Stimulated activated CD8-positive, alpha-beta memory T cell treated with anti-CD3 and anti-CD28 coated beads, Interleukin-4, amount 100 ng/mL, for 4 hours (primary cell): ENCODE measurements around the gene FAM120A.

Experiments used
- DNase-seq, 2 donors: peaks; one replicate each; pipeline ENCODE4 v3.0.0-alpha.2; 2020; ENCODE audit warnings: low read depth in 2 of 2, low spot score in 1 of 2

Gene FAM120A

DNA sequence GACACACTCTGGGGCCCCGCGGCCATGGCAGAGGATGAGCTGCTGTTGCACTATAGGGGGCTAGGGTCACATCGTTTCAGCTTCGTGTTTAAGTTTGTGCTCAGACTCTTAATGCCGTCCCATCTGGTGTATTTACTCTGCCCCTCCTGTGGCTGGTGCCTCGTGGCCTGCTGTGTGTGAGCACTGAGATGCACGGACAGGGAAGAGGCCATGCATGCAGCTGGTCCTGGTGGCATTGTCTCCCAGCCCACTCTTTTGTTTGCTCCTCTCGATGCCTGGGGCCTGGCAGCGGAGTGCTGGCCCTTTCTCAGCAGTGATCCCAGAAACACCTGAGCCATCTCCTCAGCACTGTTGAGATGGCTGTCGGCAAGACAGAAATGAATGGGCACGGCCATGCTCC, 94.9 kb downstream of the FAM120A start:
- no peak for DNase-seq

GRCh38 chr9:93549611-93550010, 98.1 kb downstream of the FAM120A start:
- DNase-seq: no peak

DNA sequence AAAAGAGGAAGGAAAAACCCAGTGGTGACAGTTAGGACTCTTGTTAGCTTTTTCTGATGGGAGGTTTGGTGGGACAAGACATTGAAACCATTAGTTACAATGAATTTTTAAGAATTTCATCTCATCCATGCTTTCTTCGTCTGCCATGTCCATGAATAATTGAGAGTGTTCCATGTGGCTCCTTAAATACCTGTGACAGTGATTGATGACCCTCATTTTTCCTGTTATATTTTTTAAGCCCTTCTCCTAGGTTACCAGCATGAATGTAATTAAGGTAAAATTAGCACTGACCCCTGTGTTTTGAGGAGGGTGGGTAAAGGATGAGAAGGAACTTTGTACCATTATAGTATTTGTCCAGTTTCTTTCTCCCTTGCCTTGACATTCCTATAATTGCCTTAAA, 101.4 kb downstream of the FAM120A start:
- DNase-seq: no peak

GRCh38 chr9:93555370-93555769, 103.9 kb downstream of the FAM120A start:
- DNase-seq: no peak

DNA sequence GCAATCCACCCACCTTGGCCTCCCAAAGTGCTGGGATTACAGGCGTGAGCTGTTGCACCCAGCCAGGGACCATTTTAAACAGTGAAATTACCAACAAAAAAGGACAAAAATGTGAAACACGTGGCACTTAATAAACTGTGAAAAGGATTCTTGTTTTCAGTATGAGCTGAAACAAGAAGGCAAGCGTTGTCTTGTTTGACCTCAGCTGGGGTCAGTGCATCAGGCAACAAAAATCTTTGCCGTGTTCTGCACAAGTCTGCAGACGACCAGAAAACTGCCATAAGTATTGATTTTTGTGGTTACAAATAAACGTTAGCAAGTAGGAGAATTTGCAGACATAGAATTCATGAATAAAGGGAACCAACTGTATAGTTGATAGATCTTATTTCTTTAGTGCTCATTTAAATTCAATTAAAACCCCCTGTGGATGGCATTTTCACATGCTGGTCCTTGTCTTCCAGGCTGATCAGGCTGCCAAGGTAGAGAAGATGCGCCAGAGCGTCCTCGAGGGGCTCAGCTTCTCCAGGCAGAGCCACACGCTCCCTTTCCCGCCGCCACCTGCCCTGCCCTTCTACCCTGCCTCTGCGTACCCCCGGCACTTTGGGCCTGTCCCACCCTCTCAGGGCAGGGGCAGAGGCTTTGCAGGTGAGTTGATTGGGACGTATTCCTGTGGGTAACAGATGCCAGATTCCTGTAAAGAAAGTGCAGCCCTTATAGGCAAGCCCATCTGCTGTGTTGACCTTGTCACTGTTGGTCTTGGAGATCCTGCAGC, 106.1 kb downstream of the FAM120A start:
- no peak for DNase-seq

DNA sequence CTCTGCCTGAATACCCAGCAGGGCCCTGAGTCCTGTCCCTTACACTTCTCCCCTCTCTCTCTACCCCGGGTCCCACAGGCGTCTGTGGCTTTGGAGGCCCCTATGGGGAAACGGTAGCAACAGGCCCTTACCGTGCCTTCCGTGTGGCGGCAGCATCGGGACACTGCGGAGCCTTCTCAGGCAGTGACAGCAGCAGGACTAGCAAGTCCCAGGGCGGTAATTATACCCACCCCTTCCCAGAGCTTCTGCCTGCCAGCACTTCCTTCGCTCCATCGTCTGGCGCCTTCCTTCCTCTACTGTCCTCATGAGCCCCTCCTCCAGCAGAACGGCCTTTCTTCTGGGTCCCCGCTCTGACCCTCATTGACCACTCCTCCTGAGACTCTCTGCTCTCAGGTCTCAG, 107.0 kb downstream of the FAM120A start:
- DNase-seq: no peak

- no peak for DNase-seq
Observed at GRCh38 chr9:93560991-93561390, 109.5 kb downstream of the FAM120A start.

DNA sequence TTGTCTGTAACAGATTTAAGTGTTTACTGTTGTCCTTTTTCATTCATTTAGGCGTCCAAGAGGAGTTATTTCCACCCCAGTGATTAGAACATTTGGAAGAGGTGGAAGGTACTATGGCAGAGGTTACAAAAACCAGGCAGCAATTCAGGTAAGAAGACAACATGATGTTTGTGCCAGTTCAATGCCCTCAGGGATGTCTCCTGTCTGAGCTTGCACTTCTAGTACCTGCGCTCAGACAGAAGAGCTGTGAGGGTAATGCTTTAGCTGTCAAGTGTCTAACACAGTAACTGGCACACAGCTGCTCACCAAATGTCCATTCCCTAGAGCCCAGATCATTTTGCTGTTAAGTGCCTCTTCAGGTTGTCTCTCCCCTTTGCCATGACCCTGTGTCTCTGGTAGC, 110.7 kb downstream of the FAM120A start:
- no peak for DNase-seq

DNA sequence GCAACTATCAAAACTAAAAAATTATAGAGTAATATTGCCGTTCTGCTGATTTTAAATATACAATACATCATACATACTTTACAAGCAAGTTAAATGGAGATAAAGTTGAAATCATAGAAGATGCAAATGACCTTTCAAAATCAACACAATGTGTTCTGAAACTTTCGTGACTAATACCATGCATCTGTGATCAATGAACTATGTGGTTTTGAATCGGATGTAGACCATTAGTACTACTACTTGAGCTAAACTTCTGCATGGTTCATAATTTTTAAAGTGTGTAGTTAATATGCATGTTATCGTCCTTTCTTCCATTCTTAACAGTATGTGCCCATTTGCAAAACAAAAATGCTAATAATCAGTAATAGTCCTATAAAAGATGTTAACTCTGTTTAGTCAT, 113.6 kb downstream of the FAM120A start:
- DNase-seq: no peak

- DNase-seq: peak; percentile 97 to 98
Observed at GRCh38 chr9:93566408-93567270, 115.2 kb downstream of the FAM120A start.

- no peak for DNase-seq
Observed at GRCh38 chr9:93567271-93567959, 115.9 kb downstream of the FAM120A start.

- no peak for DNase-seq
Observed at GRCh38 chr9:93568169-93568568, 116.7 kb downstream of the FAM120A start.

GRCh38 chr9:93569621-93570174, 118.2 kb downstream of the FAM120A start:
- DNase-seq: no peak

- DNase-seq: no peak
Observed at GRCh38 chr9:93572221-93572620, 120.7 kb downstream of the FAM120A start.

DNA sequence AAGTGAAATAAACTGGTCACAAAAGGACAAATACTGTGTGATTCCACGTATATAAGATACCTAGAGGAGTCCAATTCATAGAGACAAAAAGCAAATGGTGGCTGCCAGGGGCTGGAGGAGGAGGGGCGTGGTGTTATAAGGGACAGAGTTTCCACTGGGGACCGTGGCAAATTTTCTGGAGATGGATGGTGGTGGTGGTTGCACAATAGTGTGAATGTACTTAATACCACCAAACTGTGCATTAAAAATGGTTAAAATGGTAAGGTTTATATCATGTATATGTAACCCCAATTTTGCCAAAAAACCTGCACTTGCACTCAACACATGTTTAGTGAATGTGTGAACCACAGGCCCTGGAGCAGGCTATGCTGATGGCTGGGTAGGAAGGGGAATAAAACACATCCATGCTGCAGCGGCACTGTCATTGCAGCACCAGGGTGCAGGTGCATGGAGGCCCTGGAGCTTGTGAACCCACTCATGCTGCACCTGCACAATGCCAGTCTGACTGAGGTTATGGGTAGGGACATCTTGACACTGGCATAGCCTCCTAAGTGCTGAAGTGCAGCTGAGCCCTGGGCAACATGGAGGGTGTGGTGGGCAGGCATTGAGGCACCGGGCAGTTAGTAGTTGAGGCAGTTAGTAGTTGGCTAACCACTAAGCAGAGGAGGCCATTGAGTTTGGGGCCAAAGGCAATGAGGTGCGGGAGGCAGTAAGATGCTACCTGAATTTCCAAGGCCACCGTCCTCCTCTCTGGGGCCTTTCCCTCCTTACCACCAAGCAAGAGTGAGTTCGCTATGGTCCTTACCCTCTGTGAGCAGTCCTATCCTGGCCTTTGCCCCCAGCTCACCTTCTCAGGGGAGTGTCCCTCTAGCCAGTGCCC, 121.4 kb downstream of the FAM120A start:
- no peak for DNase-seq

DNA sequence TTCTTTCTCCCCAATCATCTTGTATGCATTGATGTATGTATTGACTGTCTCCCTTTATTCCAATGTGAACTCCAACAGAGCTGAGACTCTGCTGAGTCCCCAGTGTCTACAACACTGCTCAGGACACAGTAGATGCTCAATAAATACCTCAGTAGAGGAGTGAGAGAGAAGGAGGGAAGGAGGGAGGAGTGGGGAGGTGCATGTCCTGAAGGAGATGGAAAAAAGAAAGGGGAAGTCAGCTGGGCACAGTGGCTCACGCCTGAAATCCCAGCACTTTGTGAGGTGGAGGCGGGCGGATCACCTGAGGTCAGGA, 122.0 kb downstream of the FAM120A start:
- no peak for DNase-seq

DNA sequence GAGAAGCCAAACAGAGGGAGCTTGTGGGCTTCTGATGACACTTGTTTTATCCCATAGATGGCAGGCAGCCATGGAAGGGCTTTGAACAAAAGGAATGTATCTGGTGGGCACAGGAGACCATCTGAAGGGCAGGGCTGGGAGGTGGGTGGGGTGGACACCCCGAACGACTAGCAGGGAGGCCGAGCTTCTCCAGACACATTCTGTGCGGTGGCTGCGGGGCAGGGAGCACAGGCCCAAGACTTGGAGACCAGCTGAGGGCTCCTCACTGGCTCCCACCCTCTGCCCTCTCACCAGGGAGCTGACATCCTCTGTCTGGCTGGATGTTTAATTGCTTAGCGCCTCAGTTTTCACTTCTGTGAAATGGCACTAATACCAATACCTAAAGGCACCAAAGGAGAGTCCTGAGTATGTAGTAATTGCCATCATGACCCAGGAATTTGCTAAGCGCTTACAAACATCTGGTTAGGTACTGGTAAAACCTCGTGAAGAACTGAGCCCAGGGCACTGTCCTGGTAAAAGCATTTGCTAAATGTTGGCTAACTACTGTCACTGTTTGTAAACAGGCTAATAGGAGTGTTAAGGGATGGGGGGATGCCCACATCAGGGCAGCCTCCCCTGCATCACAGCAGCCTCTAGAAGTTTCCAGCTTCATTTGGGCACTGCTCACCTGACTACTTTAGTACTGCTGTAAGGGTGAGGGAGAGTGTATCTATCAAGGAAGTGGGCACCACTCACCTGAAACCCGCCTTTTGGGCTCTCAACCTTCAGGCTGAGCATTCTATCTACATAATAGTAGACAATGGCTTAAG, 122.8 kb downstream of the FAM120A start:
- no peak for DNase-seq

- DNase-seq: no peak
Observed at GRCh38 chr9:93574900-93575795, 123.7 kb downstream of the FAM120A start.

- peak; percentile 10 to 41 for DNase-seq
Observed at GRCh38 chr9:93575796-93576257, 124.3 kb downstream of the FAM120A start.
